T-helper 1 cell treated with Interleukin-12 subunit alpha and Interleukin-12 subunit beta and Interleukin-4 antibody, amounts not matched to agents 30 ng/mL and 1 ng/mL, for 36 hours (primary cell): ENCODE data around the gene TXLNB. TPM values are rescaled to one million over a fixed set of nuclear protein-coding genes. Genes with fewer than 3 reads are reported as not detected.

Experiments
- intact Hi-C: fragments of 100-400 bp; cut with micrococcal nuclease; formaldehyde crosslinking; loops from one replicate; pipeline ENCODE4 v1.15.1; 2024
- total RNA-seq: library from RNA; stranded (reverse); gene quantifications from 2 replicates; pipeline ENCODE4 v1.2.3, GENCODE V29; 2022

TXLNB gene
- total RNA-seq, 1 donor from 2014 or later: 0.42 TPM

- intact Hi-C loops: no loop called here
Observed at GRCh38 chr6:139275279-139276055, 16.3 kb downstream of the TXLNB start.

DNA sequence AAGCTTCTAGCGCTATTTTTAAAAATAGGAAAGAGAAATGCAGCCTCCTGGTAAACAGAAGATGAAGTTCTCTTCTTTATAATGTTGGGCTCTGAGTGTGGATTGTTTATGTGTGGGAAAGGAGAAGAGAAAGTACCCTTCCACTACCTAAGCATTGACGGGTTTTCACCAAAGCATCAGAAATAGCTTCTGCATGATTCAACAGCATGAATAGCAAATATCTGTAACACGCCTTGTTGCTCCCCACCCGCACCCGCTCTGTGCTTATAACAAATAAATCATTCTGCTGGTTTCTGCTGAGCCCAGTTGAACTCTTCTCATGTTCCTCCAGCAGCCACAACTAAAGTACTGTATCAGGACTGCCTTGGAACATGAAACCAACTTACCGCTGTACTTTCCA is 20.7 kb downstream of the TXLNB start:
- intact Hi-C loops: no loop called here

- intact Hi-C loops: no loop called here
Observed at GRCh38 chr6:139270249-139270648, 21.5 kb downstream of the TXLNB start.

DNA sequence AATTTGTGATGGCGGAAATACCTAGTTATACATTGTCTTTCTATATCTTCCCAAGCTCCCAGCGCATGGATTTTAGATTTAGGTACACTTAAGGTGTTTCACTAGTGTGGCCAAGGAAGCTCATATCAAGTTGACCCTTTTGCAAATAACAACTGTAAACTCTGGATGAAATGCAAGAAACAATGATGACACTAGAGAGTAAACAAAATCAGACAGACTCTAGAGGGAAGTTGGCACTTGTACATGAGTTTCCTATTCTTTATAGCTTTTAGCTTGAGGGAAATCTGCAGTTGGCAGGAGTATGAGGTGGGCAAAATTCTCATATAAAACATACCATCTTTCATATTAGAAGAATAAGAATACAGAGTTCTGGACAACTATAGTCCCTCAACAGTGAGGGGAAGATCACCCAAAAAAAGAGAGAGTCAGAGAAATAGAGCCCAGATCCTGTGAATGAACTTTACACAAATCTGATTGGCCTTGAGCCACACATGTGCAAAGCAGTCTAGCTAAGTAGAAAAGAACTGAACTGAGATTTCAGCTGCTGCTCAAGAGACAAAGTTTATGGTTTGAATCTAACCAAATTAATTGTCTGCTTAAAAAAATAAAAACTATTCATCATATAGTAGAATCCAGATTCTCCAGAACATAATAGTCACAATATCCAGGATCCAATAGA is 26.1 kb downstream of the TXLNB start:
- intact Hi-C loops: no loop called here

DNA sequence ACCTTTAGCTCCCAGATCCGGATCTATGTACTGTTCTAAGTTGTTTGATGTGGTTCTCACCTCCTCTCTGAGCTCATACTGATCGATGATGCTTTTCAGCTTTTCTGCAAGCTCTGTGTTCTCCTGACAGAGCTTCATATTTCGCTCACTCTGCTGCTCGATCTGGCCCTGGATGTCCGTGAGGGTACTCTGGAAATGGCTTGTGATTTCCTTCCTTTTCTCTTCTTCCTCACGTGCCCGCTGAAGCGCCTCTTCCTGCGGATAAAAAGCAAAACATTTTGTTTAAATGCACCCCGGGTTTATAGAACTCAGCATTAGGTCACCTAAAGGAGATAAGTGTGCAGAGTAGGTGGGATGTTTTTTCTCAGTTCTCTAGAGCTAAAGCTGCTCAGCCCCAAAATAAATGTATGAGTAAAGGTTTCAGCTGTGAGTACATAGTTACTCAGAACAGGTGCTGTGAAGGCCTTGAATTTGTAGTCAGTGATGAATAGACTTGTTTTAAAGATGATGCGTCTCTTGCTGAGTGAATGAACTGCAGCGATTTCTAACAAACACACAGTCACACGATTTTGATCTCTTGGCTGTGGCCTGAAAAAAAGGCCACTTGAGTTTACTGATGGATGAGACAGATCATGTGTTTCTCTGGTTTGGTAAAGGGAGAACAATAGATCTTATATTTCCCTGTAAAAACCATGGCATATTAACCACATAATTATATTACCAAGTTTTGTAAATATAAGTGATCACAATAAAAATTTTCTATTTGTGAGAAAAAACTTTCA is 29.1 kb downstream of the TXLNB start:
- intact Hi-C loops: loop anchor here (1.0 kb wide), 3 partner anchors 11 to 28 kb away; no protein-coding TSS in a partner anchor

GRCh38 chr6:139257821-139258398 is 33.9 kb downstream of the TXLNB start:
- intact Hi-C loops: no loop called here

DNA sequence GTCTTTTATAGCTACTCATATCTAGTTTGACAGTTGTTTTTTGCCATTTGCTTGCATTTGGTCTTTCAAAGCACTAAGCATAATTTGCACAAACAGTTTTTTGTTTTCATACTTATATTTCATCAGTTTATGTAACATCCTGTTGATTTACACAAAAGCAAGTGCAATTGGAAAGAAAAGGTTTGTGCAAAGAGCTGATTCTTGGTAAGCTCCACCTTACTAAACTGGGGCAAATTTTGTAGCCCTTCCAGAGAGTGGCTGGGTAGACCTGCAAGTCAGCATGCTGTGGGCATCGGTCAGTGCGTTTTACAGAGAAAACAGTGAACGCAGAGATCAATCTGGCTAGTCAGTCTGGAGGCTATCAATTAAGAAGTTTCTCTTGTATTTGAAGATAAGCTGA is 34.5 kb downstream of the TXLNB start:
- intact Hi-C loops: no loop called here

GRCh38 chr6:139256087-139256486 is 35.7 kb downstream of the TXLNB start:
- intact Hi-C loops: no loop called here

DNA sequence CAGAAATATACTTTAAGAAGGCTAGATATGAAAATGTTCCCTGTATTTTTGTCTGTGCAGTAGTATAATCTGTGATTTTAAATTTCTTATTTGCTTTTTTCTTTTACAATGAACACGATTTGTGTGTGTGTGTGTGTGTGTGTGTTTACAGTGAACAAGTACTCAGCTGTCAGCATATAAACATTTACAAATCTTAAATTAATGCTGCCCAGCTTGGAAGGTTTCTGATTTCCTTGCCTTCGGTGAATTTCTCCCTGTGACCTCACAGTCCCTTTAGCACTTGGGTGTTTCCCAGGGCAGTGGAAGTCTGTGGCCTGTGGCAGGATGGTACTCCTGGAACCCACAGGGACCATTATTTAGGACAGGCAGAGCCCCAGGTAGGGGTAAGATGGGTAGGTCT is 37.6 kb downstream of the TXLNB start:
- intact Hi-C loops: no loop called here

GRCh38 chr6:139253656-139254055 is 38.1 kb downstream of the TXLNB start:
- intact Hi-C loops: no loop called here

- intact Hi-C loops: loop anchor here (1.0 to 2.0 kb wide), 3 partner anchors 10 to 38 kb away; no protein-coding TSS in a partner anchor
Observed at GRCh38 chr6:139251691-139252390, 40.0 kb downstream of the TXLNB start.

GRCh38 chr6:139251045-139251690 is 40.6 kb downstream of the TXLNB start:
- intact Hi-C loops: loop anchor here (1.0 to 2.0 kb wide), 3 partner anchors 11 to 39 kb away; no protein-coding TSS in a partner anchor

GRCh38 chr6:139250296-139251044 is 41.3 kb downstream of the TXLNB start:
- intact Hi-C loops: loop anchor here (1.0 to 2.0 kb wide), 6 partner anchors 12 to 125 kb away; no protein-coding TSS in a partner anchor

GRCh38 chr6:139249395-139249794 is 42.4 kb downstream of the TXLNB start:
- intact Hi-C loops: no loop called here

DNA sequence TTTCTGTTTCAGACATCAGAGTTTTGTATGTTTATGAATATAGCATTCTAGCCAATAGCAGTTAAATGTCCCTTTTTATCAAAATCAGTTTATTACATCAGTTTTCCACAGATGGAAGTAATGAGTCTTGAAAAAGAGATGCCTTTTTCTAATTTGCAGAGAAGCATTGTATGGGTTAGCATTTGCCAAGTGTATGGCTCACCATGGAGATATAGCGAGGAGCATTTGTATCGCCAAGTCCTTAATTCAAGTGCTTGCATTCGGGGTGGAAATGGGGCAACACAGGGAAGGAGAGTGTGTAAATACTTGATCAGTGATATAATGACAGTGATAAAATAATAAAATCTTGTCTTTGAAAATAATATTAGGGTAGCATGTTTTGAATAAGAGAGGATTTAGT is 42.9 kb downstream of the TXLNB start:
- intact Hi-C loops: no loop called here

GRCh38 chr6:139247618-139248017 is 44.2 kb downstream of the TXLNB start:
- intact Hi-C loops: no loop called here

DNA sequence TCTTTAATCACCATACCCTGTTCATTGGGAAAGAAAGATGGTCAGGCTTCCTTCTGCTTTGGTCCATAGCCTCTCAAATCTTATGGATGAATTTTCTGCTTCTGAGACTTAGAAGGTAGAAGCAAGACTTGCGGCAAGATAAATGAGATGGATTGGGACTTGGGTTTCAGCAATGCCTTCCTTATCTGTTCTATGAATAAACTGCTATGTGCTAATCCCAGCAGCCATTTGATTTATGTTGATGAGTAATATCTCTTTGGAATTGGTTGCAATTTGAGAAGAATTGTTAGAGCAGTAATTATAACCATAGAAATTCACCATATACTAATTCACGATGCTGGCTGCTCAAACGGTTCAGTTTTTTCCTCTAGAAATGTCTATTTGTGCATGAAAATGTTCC is 48.3 kb downstream of the TXLNB start:
- intact Hi-C loops: no loop called here

GRCh38 chr6:139242457-139243240 is 49.1 kb downstream of the TXLNB start:
- intact Hi-C loops: no loop called here
